D721Med (cell line): ENCODE results near the gene GRM3.

ENCODE experiments used
- DNase-seq: peaks from one replicate; pipeline ENCODE4 v3.0.0; 2011; ENCODE audit warnings: low spot score; ENCODE audit not compliant: insufficient read length
- FAIRE-seq: peaks from 2 replicates; lab custom pipeline; 2011; peaks lifted over from hg19 to GRCh38; lab: Jason Lieb, UNC
- CTCF ChIP-seq: IDR thresholded peaks from 2 replicates; pipeline ENCODE4 v1.5.1; 2012; ENCODE audit warnings: mild to moderate bottlenecking, control low read depth; ENCODE audit not compliant: insufficient read depth; ENCODE audit errors: missing control alignments

GRM3 gene

GRCh38 chr7:86645676-86646276 is 2.1 kb downstream of the GRM3 start:
- DNase-seq (no peak), FAIRE-seq (no peak)
- no peak for TF ChIP-seq CTCF

- TF ChIP-seq CTCF, result no peak
- DNase-seq (no peak), FAIRE-seq (no peak)
Measured at GRCh38 chr7:86647385-86648094, 3.8 kb downstream of the GRM3 start.

GRCh38 chr7:86648169-86648568 is 4.5 kb downstream of the GRM3 start:
- FAIRE-seq, result no peak
- TF ChIP-seq CTCF, result no peak

GRCh38 chr7:86653919-86654659 is 10.4 kb downstream of the GRM3 start:
- FAIRE-seq (no peak), DNase-seq (no peak)
- no peak for TF ChIP-seq CTCF

More at GRCh38 chr7:86648169-86648568, 4.5 kb downstream of the GRM3 start:
- DNase-seq, result no peak

GRCh38 chr7:86657948-86658347 is 14.2 kb downstream of the GRM3 start:
- no peak for FAIRE-seq
- no peak for DNase-seq
- no peak for TF ChIP-seq CTCF

- no peak for DNase-seq
- no peak for FAIRE-seq
- no peak for TF ChIP-seq CTCF
Measured at GRCh38 chr7:86660950-86661462, 17.3 kb downstream of the GRM3 start.
